ENCODE data around the gene CIDEB.
"Not testable (repeated sequence)": the region's sequence is repeated elsewhere in the genome, so short reads cannot be mapped to it uniquely, and the experiment has no call there.

Gene CIDEB

GRCh38 chr14:24329736-24330135 lies 22.0 kb upstream of the CIDEB start:
- DNase-seq, result no peak
- H3K27ac ChIP-seq, result no peak overlapping the region
- no peak overlapping the region for H3K4me3 ChIP-seq (ENCODE audit: low read depth, low read length)
- no peak for TF ChIP-seq CTCF (IDR thresholded peaks at IDR 0.05; ENCODE audit: low read depth, low read length, missing control alignments)
- H3K27me3 ChIP-seq (replicated peaks), result no peaks in the 10 kb centered on the region
- in situ Hi-C loops (cut with HindIII; ENCODE audit: low pct_ligation_motif_present, low sequenced_read_pairs), result loop anchor here (10.0 kb wide), 1 partner anchor 105 kb away; no protein-coding TSS in a partner anchor
- H3K36me3 ChIP-seq (replicated peaks), result no peaks in the 10 kb centered on the region

- H3K4me3 ChIP-seq (ENCODE audit: low read depth, low read length), result no peak overlapping the region
- H3K27me3 ChIP-seq (replicated peaks), result no peaks in the 10 kb centered on the region
- in situ Hi-C loops (cut with HindIII; ENCODE audit: low pct_ligation_motif_present, low sequenced_read_pairs), result no loop called here
- H3K36me3 ChIP-seq (replicated peaks), result no peaks in the 10 kb centered on the region
- no peak overlapping the region for H3K27ac ChIP-seq
- no peak for DNase-seq
- no peak for TF ChIP-seq CTCF (IDR thresholded peaks at IDR 0.05; ENCODE audit: low read depth, low read length, missing control alignments)
These were observed 21.4 kb upstream of the CIDEB start for GRCh38 chr14:24329073-24329663.

- in situ Hi-C loops (cut with HindIII; ENCODE audit: low pct_ligation_motif_present, low sequenced_read_pairs); H3K27me3 ChIP-seq (replicated peaks); H3K4me3 ChIP-seq (ENCODE audit: low read depth, low read length); H3K36me3 ChIP-seq (replicated peaks); H3K27ac ChIP-seq: not testable (repeated sequence)
- peak; percentile 51 for DNase-seq
- peak; percentile 57 for TF ChIP-seq CTCF (IDR thresholded peaks at IDR 0.05; ENCODE audit: low read depth, low read length, missing control alignments)
These were observed 20.1 kb upstream of the CIDEB start for GRCh38 chr14:24327914-24328313.

GRCh38 chr14:24327303-24327702 lies 19.5 kb upstream of the CIDEB start:
- DNase-seq, result no peak
- TF ChIP-seq CTCF (IDR thresholded peaks at IDR 0.05; ENCODE audit: low read depth, low read length, missing control alignments), result no peak
- Histone ChIP-seq H3K27me3 (replicated peaks) (no peaks in the 10 kb centered on the region), H3K36me3 (replicated peaks) (no peaks in the 10 kb centered on the region), H3K4me3 (ENCODE audit: low read depth, low read length) (no peak overlapping the region), H3K27ac (no peak overlapping the region)
- in situ Hi-C loops (cut with HindIII; ENCODE audit: low pct_ligation_motif_present, low sequenced_read_pairs), result no loop called here

- in situ Hi-C loops (cut with HindIII; ENCODE audit: low pct_ligation_motif_present, low sequenced_read_pairs), result no loop called here
- no peaks in the 10 kb centered on the region for H3K36me3 ChIP-seq (replicated peaks)
- DNase-seq, result no peak
- TF ChIP-seq CTCF (IDR thresholded peaks at IDR 0.05; ENCODE audit: low read depth, low read length, missing control alignments), result no peak
- H3K4me3 ChIP-seq (ENCODE audit: low read depth, low read length), result no peak overlapping the region
- no peak overlapping the region for H3K27ac ChIP-seq
- H3K27me3 ChIP-seq (replicated peaks), result no peaks in the 10 kb centered on the region
These were observed 18.2 kb upstream of the CIDEB start for GRCh38 chr14:24325963-24326362.

GRCh38 chr14:24325041-24325530 lies 17.3 kb upstream of the CIDEB start:
- no peak overlapping the region for H3K27ac ChIP-seq
- no peak for TF ChIP-seq CTCF (IDR thresholded peaks at IDR 0.05; ENCODE audit: low read depth, low read length, missing control alignments)
- H3K4me3 ChIP-seq (ENCODE audit: low read depth, low read length), result no peak overlapping the region
- H3K27me3 ChIP-seq (replicated peaks), result no peaks in the 10 kb centered on the region
- H3K36me3 ChIP-seq (replicated peaks), result no peaks in the 10 kb centered on the region
- no peak for DNase-seq
- in situ Hi-C loops (cut with HindIII; ENCODE audit: low pct_ligation_motif_present, low sequenced_read_pairs), result no loop called here
